GM18951 (cell line): ENCODE results near the gene HPS1.

Experiments
- POLR2A ChIP-seq: IDR thresholded peaks from 4 replicates; pipeline ENCODE4 v1.6.1; 2011; ENCODE audit warnings: mild to moderate bottlenecking; ENCODE audit not compliant: insufficient read length, insufficient read depth; ENCODE audit errors: extremely low read depth
- in situ Hi-C: fragments of 300-500 bp; cut with MboI; formaldehyde crosslinking; loops from one replicate; pipeline ENCODE4 v1.12.0; 2022; ENCODE audit warnings: low sequenced_read_pairs, mixed read lengths, inconsistent platforms; ENCODE audit not compliant: unreplicated experiment

The HPS1 gene

DNA sequence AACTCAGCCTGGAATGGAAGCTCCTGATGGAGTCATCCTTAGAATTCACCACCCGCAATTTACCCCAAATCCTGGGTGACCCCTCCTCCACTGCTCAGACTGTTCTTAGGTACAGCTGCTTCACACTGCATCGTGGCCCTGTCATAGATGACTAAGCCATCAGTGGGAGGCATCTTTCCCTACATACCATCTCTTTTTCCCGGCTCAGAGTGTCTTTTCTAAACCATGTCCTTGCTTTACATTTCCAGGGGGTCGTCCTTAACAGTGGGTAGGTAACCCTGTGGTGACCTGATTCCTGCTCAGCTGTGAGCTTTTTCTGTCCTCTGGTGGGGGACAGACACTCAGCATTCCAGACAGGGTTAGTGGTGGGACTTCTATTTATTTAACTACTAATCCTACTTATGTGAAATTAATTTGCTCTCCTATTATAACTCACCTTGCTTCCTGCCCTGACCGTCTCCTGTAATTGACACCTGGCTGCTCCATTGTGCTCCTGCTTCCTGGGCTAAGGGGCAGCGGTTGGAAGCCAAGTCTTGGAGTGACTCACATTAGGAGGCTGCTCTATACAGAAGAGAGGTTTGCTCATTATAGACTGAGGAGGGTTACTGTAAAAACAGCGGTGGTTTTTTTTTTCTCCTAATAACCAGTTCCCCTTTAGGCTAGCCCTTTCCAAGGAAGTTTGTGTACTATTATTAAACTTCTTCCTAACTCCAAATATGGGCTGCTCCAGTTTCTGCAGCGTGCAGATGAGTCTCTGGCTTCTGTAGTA, 72.3 kb downstream of the HPS1 start:
- in situ Hi-C loops, result no loop called here
- TF ChIP-seq POLR2A, result no peak

DNA sequence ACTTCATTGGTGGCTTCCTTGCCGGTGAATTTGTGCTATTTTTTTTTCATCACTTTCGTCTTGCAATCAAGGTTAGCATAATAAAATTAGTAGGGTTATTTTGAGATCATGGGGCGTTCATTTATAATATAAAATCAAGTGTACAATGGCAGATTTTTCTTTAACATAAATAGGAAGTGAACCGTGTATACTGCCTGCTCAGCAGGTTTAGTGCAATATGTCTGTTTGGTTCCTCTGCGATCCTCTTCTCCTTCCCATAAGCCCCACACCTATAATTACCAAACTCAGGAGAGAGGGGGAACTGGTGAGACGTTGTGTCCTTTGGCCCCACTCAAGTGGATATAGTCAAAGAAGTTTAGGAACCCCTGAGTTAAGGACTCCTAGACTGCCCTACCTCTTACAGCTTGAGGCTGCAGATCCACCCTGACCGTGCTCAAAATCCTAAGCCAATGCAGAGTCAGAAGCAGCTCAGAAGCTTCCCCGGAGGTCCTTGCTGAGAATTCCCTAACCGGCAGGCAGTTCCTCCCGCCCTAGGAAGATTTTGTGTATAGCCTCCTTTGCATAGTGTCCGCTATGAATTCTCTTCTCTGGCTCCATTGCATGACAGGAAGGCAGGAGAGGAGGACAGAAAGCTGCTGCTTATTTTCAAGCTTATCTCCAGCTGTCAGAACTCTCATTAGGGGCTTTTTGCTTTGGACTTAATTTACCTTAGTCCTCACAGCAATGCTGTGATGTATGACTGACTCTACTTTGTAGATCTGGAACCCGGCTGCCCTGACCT, 73.3 kb downstream of the HPS1 start:
- in situ Hi-C loops, result no loop called here
- no peak for TF ChIP-seq POLR2A

- TF ChIP-seq POLR2A, result no peak
- in situ Hi-C loops, result no loop called here
Observed at GRCh38 chr10:98370831-98371820, 75.6 kb downstream of the HPS1 start.

DNA sequence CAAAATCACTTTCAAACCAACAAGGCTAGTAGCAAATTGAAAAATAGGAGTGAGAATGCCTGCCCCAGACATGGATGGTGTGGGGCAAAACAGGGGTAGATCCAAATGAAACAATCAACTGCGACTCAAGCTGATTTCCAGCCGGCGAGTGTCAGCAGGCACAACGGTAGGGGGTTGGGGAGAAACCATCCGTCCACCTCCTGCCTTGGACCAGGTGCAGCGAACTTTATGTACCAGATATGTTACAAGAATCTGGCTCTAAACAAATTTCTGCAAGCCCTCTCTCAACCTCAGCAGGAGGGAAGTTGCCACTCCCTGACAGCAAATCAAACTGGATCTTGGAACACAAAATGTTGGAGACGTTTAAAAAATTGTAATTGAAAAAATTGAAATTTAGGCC, 76.9 kb downstream of the HPS1 start:
- in situ Hi-C loops, result no loop called here
- TF ChIP-seq POLR2A, result no peak

GRCh38 chr10:98368644-98369043, 78.1 kb downstream of the HPS1 start:
- in situ Hi-C loops, result no loop called here
- no peak for TF ChIP-seq POLR2A

- TF ChIP-seq POLR2A, result no peak
- in situ Hi-C loops, result no loop called here
Observed at GRCh38 chr10:98367604-98368451, 78.9 kb downstream of the HPS1 start.
